HS-5 (cell line): ENCODE data around the gene XAF1.
"Not testable (repeated sequence)": the region's sequence is repeated elsewhere in the genome, so short reads cannot be mapped to it uniquely, and the experiment has no call there.

Source experiments
- DNase-seq: peaks from one replicate; pipeline ENCODE4 v3.0.0-alpha.2; 2012; ENCODE audit warnings: low read depth

The XAF1 gene

DNA sequence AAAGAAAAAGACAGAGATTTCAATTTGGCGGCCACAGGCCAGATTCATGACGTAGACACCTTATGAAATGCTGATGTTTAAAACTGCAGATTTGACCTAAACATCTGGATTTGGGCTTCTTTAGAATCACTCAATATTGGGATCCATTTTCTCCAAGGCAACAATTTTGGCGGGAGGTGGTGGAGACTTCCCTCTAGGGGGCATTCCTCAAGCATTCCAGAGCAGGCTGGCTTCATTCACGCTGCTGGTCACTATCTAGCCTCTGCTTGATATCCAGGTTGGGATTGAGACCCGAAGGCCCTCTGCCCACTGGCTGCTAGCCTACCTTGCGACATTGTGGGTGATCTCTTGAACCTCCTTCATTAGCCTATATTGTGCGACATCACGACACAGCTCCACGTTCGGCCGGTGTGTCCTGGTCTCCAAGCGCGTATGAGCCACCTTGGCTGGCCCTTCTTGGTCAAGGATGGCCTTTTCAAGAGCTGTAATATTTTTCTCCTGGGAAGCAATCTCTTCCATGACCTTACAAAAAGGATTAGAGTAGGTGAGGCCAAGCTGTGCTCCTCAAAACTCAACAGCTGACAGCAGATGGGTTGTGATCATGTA, 44.7 kb downstream of the XAF1 start:
- DNase-seq = no peak

DNA sequence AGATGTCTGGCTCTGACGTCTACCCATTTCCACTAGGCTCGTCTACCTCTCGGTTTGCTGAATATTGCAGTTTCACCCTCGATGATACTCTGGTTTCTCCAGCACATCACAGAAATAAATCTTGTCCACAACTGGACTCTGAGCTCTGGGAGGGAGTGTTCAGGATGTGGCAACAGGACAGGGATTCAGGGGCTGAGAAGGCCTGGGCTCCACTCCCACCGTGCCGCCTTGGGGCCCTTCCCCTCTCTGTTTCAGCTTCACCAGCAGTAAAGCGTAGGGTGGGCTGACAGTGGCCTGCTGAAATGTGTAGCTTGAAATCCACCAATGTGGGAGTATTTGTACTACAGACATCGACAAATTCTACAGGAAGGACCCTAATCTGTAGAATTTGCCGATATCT, 55.7 kb downstream of the XAF1 start:
- no peak for DNase-seq

DNA sequence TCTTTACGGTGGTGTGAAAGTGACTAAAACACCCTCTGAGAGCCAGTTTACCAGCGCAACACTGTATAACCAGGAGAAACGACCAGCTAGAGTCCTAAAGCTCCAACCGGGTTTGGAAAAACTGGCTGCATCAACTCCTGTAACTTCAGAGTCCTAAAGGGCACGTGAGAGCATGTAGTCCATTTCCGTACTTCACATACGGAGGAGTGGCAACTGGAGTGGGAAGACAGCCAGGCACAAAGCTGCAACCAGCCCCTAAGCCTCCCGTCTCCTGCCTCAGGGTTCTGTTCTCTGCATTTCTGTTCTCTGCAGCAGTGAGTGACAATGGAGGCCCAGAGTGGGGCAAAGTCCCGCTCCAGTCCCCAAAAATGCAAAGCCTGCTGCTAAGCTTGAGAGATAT, 56.4 kb downstream of the XAF1 start:
- no peak for DNase-seq

DNA sequence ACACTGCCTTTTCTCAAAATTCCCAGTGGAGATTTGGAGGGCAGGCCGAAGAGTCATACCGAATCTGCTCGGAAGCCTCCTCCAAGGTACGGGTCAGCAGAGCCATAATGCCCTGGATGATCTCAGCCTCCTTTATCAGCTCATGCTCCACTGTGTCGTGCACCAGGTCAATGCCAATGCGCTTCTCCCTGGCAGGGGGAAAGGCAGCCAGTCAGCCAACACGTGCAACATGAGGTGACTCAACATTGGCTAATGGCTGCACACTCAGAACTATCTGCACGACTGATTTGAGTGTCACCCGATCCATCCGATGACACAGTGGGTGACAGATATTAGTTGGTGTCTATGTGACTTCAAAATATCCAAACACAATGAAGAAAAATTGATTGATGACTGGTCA, 59.9 kb downstream of the XAF1 start:
- no peak for DNase-seq

DNA sequence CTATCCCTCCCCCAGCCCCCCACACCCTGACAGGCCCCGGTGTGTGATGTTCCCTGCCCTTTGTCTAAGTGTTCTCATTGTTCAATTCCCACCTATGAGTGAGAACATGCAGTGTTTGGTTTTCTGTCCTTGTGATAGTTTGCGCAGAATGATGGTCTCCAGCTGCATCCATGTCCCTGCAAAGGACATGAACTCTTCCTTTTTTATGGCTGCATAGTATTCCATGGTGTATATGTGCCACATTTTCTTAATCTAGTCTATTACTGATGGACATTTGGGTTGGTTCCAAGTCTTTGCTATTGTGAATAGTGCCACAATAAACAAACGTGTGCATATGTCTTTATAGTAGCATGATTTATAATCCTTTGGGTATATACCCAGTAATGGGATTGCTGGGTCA, 60.5 kb downstream of the XAF1 start:
- DNase-seq = not testable (repeated sequence)

DNA sequence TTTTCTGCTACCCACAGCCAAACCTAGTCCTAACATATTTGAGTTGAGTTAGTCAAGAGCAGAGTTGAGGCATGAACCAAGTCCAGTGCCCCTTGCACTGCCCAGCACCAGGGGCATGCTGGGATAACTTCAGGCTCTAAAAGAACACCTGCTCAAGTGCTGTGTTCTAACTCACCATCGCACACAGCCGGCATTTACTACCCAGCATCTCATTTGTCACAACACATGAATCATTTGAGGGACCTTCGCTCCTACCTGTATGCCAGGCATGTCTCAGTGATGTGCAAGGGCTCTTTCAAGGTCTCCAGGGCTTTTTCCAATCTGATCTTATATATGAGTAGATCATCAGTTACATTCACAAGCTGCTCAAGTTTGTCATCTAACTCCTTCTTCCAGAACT, 63.1 kb downstream of the XAF1 start:
- DNase-seq = no peak

DNA sequence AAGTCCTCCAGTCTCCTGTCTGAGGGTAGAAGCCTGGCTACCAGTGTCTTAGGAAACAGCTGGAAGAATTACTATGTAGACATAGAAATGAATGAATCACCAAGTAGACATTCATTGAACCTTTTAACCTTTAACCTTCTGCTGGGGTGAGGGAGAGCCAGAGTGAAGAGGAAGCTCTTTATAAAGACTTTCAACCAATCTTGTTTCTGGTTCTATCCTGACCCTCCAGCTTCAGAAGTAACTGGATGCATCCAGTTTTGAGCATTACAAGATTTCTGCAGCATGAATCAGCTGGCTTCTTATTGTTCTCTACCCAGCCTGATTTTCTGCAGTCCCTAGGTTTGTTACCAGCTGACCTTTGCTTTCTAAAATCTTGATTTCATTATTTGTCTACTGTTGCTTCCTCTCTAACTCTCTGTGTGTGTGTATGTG, 67.2 kb downstream of the XAF1 start:
- DNase-seq = peak; percentile 88
